ENCODE data around the gene RNF220.
"Not testable (repeated sequence)": the region's sequence is repeated elsewhere in the genome, so short reads cannot be mapped to it uniquely, and the experiment has no call there.

RNF220 gene

DNA sequence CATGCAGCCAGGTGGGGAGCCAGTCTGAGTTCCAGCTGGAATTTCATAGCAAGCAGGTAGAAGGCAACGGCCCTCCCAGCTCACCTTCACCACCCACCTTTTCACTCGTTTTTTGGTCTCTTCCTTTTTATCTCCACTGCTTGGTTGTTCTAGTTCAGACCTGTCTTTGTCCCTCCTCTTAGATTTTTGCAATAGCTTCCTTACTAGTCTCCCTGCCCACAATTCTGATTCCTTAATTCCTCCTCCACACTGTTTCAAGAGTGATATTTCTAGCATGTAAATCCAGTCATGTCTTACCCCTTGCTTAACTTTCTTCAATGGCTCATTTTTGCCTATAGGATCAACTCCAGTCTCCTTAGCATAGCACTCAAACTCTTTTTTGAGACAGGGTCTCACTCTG, 149.7 kb downstream of the RNF220 start:
- no peak for DNase-seq

- no peak for DNase-seq
Observed at GRCh38 chr1:44557778-44558177, 152.7 kb downstream of the RNF220 start.

DNA sequence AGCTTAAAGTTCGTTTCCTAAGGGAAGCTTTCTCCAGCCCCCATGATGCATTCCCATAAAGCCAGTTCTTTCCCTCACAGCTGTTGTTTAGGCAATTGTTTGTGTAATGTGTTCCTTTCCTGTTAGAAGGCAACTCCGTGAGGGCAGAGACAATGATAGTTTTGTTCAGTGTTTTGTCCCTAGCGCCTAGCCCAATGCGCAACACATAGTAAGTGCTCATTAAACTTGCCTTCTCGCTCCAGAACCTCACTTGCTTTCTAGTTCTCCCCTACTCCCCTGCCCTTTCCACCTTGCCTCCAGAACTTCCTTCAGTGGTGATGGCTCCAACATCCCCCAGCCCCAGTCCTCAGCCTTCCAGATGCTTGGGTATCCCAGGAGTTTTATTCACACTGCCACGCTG, 153.8 kb downstream of the RNF220 start:
- DNase-seq, result no peak

DNA sequence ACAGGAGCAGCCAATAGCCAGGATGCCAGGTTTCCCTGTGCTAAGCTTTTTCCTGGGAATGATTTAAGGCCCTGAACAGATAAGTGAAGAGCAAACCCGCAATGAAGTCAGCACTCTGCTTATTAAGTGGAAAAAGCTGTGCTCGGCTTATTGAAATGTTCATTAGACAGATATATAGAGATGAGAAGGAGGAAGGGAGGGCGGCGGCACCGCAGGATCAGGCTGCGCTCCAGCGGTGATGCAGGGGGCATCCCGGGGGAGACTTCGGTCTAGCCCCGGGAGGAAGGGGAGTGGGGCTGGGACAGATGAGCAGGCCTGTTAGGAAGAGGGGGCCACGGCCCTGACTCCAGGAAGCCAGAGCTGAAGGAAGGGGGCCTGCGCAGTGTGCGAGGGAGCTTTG, 154.3 kb downstream of the RNF220 start:
- no peak for DNase-seq

DNA sequence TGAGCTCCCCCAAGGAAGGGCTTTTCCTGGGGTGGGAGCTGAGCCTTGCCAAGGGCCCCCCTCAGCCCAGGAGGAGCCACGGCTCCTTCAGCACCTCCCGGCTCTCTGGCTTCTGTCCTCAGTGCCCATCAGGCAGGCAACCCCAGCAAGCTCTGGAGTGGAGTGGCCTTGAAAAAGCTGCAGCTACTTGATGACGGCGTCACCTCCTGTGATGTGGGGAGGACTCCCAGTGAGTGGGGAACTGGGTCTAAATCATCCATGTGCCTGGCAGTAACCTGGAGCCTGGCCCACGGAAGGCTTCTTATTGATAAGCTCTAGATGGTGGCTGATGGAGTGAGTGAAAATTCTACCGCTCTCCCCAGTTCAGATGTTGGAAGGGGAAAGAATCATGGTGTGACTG, 154.9 kb downstream of the RNF220 start:
- no peak for DNase-seq

DNA sequence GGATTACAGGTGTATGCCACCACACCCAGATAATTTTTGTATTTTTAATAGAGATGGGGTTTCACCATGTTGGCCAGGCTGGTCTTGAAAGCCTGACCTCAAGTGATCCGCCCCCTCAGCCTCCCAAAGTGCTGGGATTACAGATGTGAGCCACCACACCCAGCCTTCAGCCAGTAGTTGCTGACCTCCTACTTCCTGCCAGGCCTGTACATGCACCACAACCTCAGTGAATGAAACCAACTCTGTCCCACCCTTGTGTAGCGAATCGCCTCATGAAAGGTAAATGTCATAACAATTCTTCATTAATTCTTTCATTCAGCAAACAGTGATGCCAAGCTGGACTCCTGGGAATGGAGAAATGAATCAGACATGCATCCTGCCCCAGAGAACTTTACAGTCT, 155.6 kb downstream of the RNF220 start:
- not testable (repeated sequence) for DNase-seq

DNA sequence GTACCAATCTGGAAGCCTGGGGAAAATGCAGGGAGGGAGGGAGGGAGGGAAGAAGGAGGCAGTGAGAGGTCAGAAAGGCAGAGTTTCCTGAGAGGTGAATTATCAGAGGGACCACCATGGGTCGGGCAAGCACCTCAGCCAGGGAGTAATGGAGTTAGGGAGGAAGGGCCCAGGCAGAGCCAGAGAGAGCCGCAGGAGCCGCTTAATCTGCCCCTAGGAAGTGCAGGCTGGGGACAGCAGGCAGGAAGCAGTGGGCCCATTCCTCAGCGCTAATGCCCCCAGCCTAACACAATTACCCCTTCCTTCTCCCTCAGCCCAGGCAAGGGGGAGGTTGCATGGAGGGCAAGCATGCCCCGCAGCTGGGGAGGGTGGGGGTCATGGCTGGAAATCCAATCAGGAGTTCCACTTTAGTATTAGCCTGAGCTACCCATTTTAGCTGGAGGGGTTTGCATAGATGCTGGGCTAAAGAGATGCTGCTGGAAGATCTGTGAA, 160.2 kb downstream of the RNF220 start:
- no peak for DNase-seq

- DNase-seq, result no peak
Observed at GRCh38 chr1:44565833-44566232, 160.8 kb downstream of the RNF220 start.

DNA sequence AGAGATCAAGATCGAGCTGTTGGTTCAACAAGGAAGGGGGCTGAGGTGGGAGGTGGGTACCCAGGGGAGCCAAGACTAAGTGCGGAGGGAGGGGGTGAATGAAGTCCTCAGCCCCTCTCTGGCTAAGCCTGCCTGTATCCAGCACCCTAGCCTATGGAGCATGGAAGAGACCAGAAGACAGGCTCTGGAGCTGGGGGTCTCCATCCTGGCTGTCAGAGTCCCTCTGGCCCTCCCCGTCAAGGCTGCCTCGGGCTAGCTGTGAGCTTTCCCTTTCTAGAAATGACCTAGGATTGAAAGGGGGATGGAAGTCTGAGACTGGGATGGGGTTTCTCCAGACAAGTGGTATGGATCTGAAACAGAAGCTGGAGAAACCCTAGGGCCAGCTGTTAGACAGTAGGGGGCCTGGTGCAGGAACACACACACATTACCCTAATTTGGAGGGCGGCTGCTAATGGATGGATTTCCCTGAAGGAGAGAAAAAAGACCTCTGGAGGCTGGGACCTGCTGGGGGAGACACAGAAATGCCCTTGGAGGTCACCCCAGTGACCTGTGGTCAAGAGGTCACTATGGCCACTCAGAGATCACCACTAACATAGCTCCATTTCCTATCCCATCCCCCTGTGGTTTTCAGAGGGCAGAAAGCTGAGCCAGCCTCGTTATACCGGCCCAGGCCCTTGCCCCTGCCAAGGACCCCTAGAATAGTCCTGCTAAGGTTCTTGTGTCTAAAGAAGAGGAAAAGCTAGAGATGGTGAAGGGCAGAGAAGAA, 161.4 kb downstream of the RNF220 start:
- no peak for DNase-seq

GRCh38 chr1:44568128-44568900, 163.3 kb downstream of the RNF220 start:
- no peak for DNase-seq

GRCh38 chr1:44569491-44569890, 164.4 kb downstream of the RNF220 start:
- no peak for DNase-seq

GRCh38 chr1:44571712-44572571, 166.9 kb downstream of the RNF220 start:
- DNase-seq, result no peak

GRCh38 chr1:44572572-44572879, 167.5 kb downstream of the RNF220 start:
- DNase-seq, result no peak

DNA sequence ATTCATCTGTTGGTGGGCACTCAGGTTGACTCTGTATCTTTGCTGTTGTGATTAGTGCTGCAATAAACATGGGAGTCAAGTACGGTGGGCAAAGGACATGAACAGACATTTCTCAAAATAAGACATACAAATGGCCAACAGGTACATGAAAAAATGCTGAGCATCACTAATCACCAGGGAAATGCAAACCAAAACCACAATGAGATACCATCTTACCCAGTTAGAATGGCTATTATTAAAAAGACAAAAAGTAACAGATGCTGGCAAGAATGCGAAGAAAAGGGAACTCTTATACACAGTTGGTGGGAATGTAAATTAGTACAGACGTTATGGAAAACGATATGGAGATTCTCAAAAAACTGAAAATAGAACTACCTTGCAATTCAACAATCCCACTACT, 170.3 kb downstream of the RNF220 start:
- no peak for DNase-seq

DNA sequence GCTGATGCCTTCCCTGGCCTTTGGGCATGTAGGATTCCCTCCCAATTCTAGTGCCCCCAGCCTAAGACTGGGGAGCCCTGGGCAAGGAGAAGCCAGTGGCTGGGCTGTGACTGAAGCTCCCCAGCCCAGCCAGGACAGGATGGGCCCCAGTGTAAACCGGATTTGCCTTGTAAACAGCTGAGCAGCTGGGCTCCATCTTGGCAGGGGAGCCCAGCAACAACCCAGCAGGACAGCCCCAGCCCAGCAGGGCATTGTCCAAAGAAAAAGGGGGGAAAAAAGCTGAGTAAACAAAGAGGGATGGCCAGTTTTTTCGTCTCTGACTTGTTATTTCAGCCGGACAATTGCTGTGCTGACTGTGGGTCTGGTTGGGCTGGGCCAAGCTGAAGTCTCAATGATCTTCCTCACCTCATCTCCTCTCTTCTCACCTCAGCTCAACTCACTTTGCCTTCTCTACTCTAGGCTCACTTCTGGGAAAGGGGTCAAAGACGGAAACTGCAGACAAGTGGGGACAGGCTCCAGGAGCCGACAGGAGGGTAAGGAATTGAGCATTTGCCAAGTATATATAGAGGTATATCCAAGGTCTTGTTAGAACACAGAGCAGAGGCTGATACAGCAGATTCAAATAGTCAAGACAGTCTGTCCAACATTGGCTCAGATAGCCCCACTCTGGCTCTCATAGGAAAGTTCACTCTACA, 171.5 kb downstream of the RNF220 start:
- DNase-seq, result no peak

DNA sequence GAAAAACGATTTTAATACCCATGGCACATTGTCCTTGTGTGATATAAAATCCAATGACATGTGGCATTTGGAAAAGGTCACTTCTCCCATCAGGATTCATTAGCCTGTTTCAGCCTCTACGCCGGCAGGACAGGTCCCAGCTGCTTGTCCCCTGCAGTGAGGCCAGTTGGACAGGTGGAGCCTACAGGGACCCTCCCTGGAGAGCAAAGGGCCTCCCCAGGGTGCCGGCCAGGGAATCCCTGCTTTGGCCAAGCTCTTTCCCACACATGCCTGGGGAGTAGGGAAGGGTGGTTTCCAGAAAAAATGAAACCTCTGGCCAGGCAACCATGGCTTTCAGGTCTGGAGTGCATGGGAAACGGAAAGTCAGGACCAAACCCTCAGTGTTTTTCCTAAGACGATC, 176.2 kb downstream of the RNF220 start:
- DNase-seq, result no peak

GRCh38 chr1:44584167-44584566, 179.1 kb downstream of the RNF220 start:
- DNase-seq, result no peak

- no peak for DNase-seq
Observed at GRCh38 chr1:44585315-44585920, 180.4 kb downstream of the RNF220 start.

GRCh38 chr1:44587796-44588460, 182.9 kb downstream of the RNF220 start:
- no peak for DNase-seq

- DNase-seq, result no peak
Observed at GRCh38 chr1:44588551-44589210, 183.6 kb downstream of the RNF220 start.

DNA sequence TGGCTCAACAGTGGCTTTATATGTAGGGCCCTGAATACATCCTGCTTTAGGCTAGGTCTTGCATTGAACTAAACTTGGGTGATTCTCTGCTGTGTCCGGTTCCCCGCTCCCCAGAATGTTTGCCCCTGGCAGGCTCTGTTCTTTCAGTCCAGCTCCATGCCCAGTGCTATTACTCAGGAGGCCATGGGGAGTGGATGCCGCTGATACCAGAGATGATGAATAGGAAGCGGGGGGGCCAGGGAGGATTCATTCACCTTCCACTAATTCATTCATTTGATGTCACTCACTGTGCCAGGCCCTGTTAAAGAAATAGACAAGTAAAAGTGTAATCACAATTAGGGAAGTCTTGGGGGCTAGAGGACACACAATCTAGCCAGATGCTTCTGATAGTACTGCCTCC, 185.4 kb downstream of the RNF220 start:
- DNase-seq, result no peak
